ENCODE data around the gene NCAM2. TPM values are rescaled to one million over a fixed set of nuclear protein-coding genes. Genes with fewer than 3 reads are reported as not detected.

NCAM2 gene
- total RNA-seq, 1 experiment from 2014 or later, result 2.4 TPM

DNA sequence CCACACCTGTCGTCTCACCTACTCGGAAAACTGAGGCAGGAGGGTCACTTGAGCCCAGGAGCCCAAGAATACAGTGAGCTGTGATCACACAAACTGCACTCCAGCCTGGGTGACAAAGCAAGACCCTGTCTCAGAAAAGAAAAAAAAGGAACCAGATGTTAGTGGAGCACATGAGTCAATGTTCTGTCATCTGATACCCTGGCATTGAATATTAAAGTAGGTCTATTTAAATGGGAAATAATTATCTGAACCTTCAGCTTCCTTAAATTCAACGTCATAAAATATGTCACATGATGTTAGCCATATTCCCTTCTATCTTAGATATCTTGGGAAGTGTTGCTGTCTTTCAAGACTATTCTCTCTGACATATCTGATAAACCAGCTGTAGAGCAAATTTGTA is 47.3 kb downstream of the NCAM2 start:
- Histone ChIP-seq H3K4me2 (ENCODE audit: low read length) (no peak overlapping the region), H3K79me2 (ENCODE audit: low read length) (no peaks in the 10 kb centered on the region), H3K9me3 (ENCODE audit: low read length) (no peaks in the 10 kb centered on the region), H3K9ac (ENCODE audit: low read length) (no peak overlapping the region), H3K27me3 (ENCODE audit: low read length) (no peaks in the 10 kb centered on the region), H3F3A (ENCODE audit: low read length, unreplicated experiment) (no peaks in the 10 kb centered on the region), H2AFZ (ENCODE audit: low read length) (no peak overlapping the region), H4K20me1 (ENCODE audit: low read length) (no peaks in the 10 kb centered on the region), H3K9me2 (replicated peaks; ENCODE audit: low read length) (no peaks in the 10 kb centered on the region), H3K4me1 (ENCODE audit: insufficient read depth, low read length) (no peaks in the 10 kb centered on the region), H3K36me3 (ENCODE audit: low read depth, low read length) (no peaks in the 10 kb centered on the region), H3K27ac (ENCODE audit: low read length) (no peak overlapping the region), H3K4me3 (ENCODE audit: low read length) (no peak overlapping the region)
- DNase-seq (no peak), ATAC-seq (no peak)
- ChIA-PET CTCF (no interaction called here), POLR2A (ENCODE audit: unreplicated experiment) (no interaction called here)
- intact Hi-C loops (cut with micrococcal nuclease), result no loop called here
- no TSS peak for BruUV-seq (replicated peaks)
- TF ChIP-seq EZH2 (IDR thresholded peaks at IDR 0.05; ENCODE audit: low read length, unreplicated experiment), result no peak
- no peak for TF ChIP-seq EZH2phosphoT487 (IDR thresholded peaks at IDR 0.05; ENCODE audit: borderline replicate concordance, low read length)
- TF ChIP-seq, protein P1, sequence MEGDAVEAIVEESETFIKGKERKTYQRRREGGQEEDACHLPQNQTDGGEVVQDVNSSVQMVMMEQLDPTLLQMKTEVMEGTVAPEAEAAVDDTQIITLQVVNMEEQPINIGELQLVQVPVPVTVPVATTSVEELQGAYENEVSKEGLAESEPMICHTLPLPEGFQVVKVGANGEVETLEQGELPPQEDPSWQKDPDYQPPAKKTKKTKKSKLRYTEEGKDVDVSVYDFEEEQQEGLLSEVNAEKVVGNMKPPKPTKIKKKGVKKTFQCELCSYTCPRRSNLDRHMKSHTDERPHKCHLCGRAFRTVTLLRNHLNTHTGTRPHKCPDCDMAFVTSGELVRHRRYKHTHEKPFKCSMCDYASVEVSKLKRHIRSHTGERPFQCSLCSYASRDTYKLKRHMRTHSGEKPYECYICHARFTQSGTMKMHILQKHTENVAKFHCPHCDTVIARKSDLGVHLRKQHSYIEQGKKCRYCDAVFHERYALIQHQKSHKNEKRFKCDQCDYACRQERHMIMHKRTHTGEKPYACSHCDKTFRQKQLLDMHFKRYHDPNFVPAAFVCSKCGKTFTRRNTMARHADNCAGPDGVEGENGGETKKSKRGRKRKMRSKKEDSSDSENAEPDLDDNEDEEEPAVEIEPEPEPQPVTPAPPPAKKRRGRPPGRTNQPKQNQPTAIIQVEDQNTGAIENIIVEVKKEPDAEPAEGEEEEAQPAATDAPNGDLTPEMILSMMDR (conservative IDR thresholded peaks at IDR 0.05; ENCODE audit: low read depth, low read length), result no peak

DNA sequence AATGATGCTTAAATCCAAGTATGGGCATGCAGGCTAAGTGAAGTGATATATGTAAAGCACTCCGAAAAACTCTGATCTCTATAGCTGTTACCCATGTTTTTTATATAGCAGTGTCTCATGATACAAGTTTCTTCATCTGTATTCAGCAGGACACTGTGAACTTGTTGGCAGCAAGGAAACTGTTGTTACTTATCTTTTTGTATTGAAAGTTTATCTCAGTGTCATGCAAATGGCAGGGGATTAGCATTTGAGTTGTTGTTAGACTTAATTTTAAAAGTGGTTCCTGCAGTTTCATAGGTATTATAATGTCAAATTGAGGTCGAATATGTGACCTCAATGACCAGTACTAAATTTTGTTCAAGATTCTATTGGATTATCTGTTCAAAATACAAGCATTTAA is 47.9 kb downstream of the NCAM2 start:
- CTCF ChIA-PET, result no interaction called here

More for the DNA sequence above, 47.9 kb downstream of the NCAM2 start:
- Histone ChIP-seq H2AFZ (ENCODE audit: low read length) (no peak overlapping the region), H3K4me3 (ENCODE audit: low read length) (no peak overlapping the region), H3K4me1 (ENCODE audit: insufficient read depth, low read length) (no peaks in the 10 kb centered on the region), H3K79me2 (ENCODE audit: low read length) (no peaks in the 10 kb centered on the region), H3F3A (ENCODE audit: low read length, unreplicated experiment) (no peaks in the 10 kb centered on the region), H3K36me3 (ENCODE audit: low read depth, low read length) (no peaks in the 10 kb centered on the region), H3K9me2 (replicated peaks; ENCODE audit: low read length) (no peaks in the 10 kb centered on the region), H4K20me1 (ENCODE audit: low read length) (no peaks in the 10 kb centered on the region), H3K4me2 (ENCODE audit: low read length) (no peak overlapping the region), H3K9ac (ENCODE audit: low read length) (no peak overlapping the region), H3K9me3 (ENCODE audit: low read length) (no peaks in the 10 kb centered on the region), H3K27me3 (ENCODE audit: low read length) (no peaks in the 10 kb centered on the region), H3K27ac (ENCODE audit: low read length) (no peak overlapping the region)
- intact Hi-C loops (cut with micrococcal nuclease), result no loop called here
- POLR2A ChIA-PET (ENCODE audit: unreplicated experiment), result no interaction called here
- TF ChIP-seq EZH2phosphoT487 (IDR thresholded peaks at IDR 0.05; ENCODE audit: borderline replicate concordance, low read length) (no peak), EZH2 (IDR thresholded peaks at IDR 0.05; ENCODE audit: low read length, unreplicated experiment) (no peak)
- TF ChIP-seq, protein P1 (conservative IDR thresholded peaks at IDR 0.05; ENCODE audit: low read depth, low read length), result no peak
- BruUV-seq (replicated peaks), result no TSS peak
- no peak for ATAC-seq
- no peak for DNase-seq

Data from PC-3 (cell line).